Rectal smooth muscle tissue (tissue), 1 donor: Measurements from ENCODE around the gene TNNT3.
"Not testable (repeated sequence)": the region's sequence is repeated elsewhere in the genome, so short reads cannot be mapped to it uniquely, and the experiment has no call there.

Experiments
- H3K27ac ChIP-seq: one replicate; pipeline ENCODE4 v1.7.0; 2013; ENCODE audit warnings: low read depth, low read length, inconsistent platforms
- H3K27me3 ChIP-seq: one replicate; pipeline ENCODE4 v1.7.0; 2013; ENCODE audit warnings: low read length; ENCODE audit not compliant: control insufficient read depth, insufficient read depth
- H3K36me3 ChIP-seq: one replicate; pipeline ENCODE4 v1.7.0; 2013; ENCODE audit warnings: low read length; ENCODE audit not compliant: control insufficient read depth, insufficient read depth
- H3K4me1 ChIP-seq: one replicate; pipeline ENCODE4 v1.7.0; 2013; ENCODE audit warnings: low read length; ENCODE audit not compliant: control insufficient read depth, insufficient read depth
- H3K4me3 ChIP-seq: one replicate; pipeline ENCODE4 v1.7.0; 2013; ENCODE audit warnings: low read length
- H3K9ac ChIP-seq: one replicate; pipeline ENCODE4 v1.7.0; 2013; ENCODE audit warnings: low read length

Gene TNNT3

DNA sequence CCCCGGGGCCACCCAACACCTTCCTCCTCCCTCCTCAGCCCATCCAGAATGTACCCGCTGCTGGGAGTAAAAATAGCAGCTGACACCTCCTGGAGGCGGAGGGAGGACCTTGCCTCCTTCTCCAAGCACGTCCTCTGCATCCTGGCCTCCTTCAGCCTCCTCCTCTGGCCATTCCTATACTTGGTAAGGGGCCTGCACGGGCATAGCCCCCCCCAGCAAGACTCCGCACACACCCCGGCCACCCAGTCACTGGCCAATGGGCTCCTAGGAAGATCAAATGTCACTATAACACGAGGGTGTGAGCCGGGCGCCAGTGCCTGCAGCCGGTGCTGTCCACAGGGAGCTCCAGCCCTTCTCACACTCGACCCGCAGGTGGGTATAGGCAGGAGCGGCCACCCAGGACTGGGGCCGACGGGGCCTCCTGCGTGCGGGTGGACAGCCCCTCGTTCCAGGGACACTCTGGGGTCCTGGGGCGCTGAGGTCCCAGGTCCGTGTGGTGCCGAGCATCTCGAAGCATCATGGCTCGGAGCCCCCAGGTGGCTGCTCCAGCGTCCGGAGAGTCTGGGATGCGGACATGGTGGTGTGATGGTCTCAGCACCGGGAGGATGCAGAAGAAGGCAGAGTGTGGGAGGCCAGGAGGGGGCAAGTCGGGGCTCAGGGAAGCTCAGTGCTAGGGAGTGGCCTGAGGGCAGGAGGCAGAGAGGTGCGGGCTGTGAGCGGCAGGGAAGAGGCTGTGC lies at the start of gene TNNT3:
TSS of gene TNNT3 (plus strand) at position 313 of the 737 bp plus-strand sequence. CDS start 3,172 bp downstream, outside the sequence.
- Histone ChIP-seq H3K27ac (no peak within 1 kb of the TSS), H3K4me1 (no peaks in the 10 kb centered on the region), H3K9ac (no peak within 1 kb of the TSS), H3K27me3 (no peaks in the 10 kb centered on the region), H3K36me3 (no peaks in the 10 kb centered on the region), H3K4me3 (no peak within 1 kb of the TSS)

DNA sequence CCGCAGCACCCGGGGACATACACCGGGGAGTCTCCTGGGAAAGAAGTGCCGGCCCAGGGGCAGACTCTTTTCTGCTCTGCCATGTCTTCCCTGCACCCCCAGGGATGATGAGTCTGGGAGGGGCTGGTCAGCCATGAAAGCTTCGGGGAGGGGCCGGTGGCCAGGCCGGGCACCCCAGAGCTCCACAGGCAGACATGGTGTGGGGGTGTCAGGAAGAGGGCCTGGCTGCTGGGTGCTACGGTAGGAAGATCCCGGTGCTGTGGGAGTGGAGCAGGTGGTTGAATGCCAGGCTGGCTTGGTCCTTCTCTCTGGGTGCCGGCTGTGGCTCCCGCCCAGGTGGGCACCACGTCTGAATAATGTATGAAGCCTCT lies 49.2 kb upstream of the TNNT3 start:
- H3K4me1 ChIP-seq = peaks cover under 1% of the 10 kb centered on the region
- peak overlapping the region; percentile 37 for H3K4me3 ChIP-seq
- peak overlapping the region; percentile 6 for H3K27ac ChIP-seq
- no peaks in the 10 kb centered on the region for H3K36me3 ChIP-seq
- H3K27me3 ChIP-seq = peaks cover 5% of the 10 kb centered on the region
- H3K9ac ChIP-seq = no peak overlapping the region

DNA sequence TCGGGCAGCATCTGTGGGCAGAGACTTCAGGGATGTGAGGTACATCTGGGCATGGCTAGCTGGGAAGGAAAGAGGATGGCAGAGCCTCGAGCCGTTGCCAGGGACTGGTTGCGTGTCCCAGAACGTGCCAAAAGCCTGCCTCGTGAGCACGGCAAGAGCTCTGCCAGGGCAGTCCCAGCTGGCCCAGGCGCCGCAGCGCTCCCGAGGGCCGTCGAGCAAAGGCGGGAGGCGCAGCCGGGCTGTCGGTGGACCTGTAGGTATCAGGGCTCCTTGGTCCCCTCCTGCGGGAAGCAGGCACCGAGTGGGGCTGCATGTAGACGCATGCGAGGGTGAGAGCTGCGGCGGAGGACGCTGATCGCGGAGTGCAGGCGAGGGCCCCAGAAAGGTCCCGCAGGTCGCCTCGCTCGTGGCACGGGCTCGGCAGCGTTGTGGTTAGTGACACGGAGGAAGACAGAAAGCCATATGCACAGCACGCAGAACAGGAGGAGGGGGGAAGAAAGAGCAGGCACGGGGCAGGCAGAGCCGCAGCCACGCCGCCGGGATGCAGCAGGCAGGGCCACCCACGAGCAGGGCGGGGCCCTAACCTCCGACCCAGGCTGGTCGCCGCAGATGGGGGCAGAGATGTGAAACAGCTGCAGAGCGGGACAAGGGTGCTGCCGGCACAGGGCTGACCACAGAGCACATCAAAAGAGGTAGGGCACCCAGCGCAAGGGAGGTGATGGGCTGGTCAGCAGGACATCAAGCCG lies 48.6 kb upstream of the TNNT3 start:
- Histone ChIP-seq H3K36me3 (no peaks in the 10 kb centered on the region), H3K4me1 (no peaks in the 10 kb centered on the region), H3K4me3 (peak overlapping the region; percentile 25), H3K9ac (no peak overlapping the region), H3K27me3 (peaks cover 5% of the 10 kb centered on the region), H3K27ac (peak overlapping the region; percentile 6)

DNA sequence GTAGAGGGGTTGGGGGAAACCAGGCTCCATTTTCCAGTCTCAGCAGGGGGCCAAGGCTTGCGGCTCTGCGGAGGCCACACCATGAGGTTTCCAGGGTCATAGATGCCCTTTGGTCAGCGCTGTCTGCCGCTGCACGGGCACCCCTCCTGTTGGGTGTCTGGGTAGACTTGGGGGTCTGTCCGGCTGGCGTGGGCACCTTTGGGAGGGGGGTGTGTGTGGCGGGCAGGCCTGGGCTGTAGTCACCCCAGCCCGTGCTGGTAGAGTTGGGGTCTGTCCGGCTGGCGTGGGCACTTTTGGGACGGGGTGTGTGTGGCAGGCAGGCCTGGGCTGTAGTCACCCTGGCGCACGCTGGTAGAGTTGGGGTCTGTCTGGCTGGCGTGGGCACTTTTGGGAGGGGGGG lies 48.0 kb upstream of the TNNT3 start:
- Histone ChIP-seq H3K4me3 (peak overlapping the region; percentile 25), H3K9ac (no peak overlapping the region), H3K27me3 (peaks cover 7% of the 10 kb centered on the region), H3K27ac (no peak overlapping the region), H3K4me1 (peaks cover 4% of the 10 kb centered on the region), H3K36me3 (no peaks in the 10 kb centered on the region)

DNA sequence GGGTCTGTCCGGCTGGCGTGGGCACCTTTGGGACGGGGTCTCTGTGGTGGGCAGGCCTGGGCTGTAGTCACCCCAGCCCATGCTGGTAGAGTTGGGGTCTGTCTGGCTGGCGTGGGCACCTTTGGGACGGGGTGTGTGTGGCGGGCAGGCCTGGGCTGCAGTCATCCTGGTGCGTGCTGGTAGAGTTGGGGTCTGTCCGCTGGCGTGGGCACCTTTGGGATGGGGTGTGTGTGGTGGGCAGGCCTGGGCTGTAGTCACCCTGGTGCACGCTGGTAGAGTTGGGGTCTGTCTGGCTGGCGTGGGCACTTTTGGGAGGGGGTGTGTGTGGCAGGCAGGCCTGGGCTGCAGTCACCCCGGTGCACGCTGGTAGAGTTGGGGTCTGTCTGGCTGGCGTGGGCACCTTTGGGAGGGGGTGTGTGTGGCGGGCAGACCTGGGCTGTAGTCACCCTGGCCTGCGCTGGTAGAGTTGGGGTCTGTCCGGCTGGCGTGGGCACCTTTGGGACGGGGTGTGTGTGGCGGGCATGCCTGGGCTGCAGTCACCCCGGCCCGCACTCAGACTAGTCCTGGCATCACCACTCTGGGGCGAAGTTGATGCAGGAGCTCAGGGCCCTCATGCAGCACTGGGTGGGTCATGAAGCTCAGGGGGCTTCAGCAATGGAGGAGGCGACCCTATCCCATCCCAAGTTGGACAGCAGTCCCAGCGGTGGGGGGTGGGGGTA lies 47.1 kb upstream of the TNNT3 start:
- Histone ChIP-seq H3K9ac (no peak overlapping the region), H3K36me3 (no peaks in the 10 kb centered on the region), H3K27me3 (peaks cover 9% of the 10 kb centered on the region), H3K4me1 (peaks cover 8% of the 10 kb centered on the region), H3K27ac (no peak overlapping the region), H3K4me3 (peak overlapping the region; percentile 13)

DNA sequence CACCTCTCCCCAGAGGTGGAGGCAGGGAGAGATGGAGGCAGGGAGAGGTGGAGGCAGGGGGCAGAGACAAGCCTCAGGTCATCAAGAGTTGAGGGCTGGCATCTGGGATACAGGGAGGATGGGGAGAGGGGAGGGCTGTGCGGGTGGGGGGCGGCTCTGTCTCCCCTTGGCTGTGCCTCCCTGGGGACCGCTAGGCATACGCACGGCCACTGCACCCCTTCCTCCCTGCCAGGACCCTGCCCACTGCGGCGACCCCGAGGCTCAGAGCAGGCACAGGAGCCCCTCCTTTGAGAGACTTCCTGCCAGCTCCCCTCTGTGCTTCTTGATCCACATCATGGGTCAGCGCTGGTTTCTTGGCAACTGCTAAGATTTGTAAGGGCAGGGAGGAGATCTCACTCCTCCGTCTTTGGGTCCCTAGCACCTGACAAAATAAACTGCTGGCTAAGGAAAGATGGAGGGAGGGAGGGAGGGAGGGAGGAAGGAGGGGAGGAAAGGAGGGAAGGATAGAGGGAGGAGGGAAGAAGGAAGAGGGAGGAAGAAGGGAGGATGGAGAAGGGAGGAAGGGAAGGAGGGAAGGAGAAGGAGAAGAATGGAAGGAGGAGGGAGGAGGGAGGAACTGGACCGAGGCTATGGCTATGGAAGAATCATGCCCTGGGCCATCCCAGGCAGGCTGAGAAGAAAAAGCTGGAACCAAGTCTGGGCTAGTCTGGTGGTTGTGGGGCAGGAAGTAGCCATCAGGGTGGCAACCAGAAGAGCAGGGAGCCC lies 46.3 kb upstream of the TNNT3 start:
- H3K27me3 ChIP-seq = peaks cover 9% of the 10 kb centered on the region
- H3K27ac ChIP-seq = peak overlapping the region; percentile 30
- H3K4me3 ChIP-seq = no peak overlapping the region
- no peaks in the 10 kb centered on the region for H3K36me3 ChIP-seq
- H3K4me1 ChIP-seq = peaks cover 9% of the 10 kb centered on the region
- no peak overlapping the region for H3K9ac ChIP-seq

DNA sequence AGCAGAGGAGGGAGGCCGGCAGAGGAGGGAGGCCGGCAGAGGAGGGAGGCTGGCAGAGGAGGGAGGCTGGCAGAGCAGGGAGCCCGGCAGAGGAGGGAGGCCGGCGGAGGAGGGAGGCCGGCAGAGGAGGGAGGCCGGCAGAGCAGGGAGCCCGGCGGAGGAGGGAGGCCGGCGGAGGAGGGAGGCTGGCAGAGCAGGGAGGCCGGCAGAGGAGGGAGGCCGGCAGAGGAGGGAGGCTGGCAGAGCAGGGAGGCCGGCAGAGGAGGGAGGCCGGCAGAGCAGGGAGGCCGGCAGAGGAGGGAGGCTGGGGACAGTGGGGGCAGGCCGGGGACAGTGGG lies 45.7 kb upstream of the TNNT3 start:
- H3K27ac ChIP-seq = peak overlapping the region; percentile 30
- not testable (repeated sequence) for H3K4me1 ChIP-seq, H3K36me3 ChIP-seq

DNA sequence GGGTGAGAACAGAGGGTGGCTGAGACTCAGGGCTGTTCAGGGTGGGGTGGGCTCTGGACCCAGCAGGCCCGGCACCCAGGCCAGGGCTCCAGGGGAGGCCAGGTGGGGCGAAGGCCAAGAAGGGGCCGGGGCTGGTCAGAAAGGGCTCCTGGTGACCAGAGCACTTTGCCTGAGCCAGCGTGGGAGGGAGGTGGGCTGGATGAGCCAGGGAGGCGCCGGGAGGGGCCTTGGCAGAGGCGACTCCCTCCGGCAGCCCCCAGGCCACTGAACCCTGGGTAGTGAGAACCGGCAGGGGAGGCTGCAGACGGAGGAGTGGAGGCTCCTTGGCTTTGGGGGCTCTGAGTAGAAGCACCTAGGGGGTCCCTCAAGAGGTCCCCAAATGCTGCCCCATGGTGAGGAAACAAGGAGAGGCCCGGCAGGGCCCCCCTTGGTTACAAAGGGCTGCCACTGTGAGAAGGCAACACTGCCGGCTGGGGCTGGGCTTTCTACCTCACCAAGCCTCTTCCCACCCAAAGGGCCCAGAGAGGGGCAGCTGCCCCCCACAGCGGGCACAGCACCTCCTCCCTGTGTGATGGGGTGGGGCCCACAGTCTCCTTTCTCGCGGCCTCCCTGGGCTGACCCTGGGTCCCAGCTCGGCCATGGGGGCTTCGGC lies 44.9 kb upstream of the TNNT3 start:
- peak overlapping the region; percentile 8 for H3K27ac ChIP-seq
- not testable (repeated sequence) for H3K27me3 ChIP-seq, H3K36me3 ChIP-seq, H3K9ac ChIP-seq, H3K4me1 ChIP-seq, H3K4me3 ChIP-seq

More for the DNA sequence above, 45.7 kb upstream of the TNNT3 start:
- not testable (repeated sequence) for H3K27me3 ChIP-seq, H3K4me3 ChIP-seq, H3K9ac ChIP-seq

DNA sequence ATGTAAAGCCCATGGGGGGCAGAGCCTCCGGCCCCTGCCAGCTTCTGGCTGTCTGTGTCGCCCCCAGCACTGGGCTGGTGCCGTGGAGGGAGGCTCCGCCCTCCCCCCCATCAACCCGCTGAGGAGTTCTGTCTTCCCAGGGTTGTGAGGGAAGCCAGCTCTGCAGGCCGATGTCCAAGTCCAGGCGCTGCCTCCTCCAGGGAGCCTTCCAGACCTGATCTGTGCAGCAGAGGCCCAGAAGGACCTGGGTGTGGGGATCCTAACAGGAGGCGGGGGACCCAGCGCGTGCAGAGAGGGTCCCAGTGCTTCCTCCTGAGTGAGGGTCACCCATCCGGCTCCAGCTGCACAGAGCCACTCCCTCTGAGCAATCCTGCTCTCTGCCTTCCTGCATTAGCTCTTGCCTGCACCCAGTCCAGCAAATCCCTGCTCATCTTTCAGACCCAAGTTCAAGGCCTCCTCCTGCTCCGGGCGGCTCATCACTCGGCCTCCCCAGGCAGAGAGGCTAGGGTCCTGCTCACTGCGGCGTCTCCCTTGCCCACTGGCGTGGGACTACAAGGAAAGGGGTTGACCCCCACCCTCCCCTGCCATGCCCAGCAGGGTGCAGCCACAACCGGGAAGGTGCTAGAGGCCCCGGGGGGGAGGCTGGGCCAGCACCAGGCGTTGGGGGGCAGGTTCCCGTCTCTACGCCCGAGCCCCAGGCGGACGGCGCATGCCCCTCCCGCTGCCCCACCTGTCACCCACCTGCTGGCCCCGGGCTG lies 44.2 kb upstream of the TNNT3 start:
- Histone ChIP-seq H3K9ac (no peak overlapping the region), H3K36me3 (no peaks in the 10 kb centered on the region), H3K27me3 (peaks cover 8% of the 10 kb centered on the region), H3K4me3 (no peak overlapping the region), H3K4me1 (peaks cover 9% of the 10 kb centered on the region), H3K27ac (no peak overlapping the region)

DNA sequence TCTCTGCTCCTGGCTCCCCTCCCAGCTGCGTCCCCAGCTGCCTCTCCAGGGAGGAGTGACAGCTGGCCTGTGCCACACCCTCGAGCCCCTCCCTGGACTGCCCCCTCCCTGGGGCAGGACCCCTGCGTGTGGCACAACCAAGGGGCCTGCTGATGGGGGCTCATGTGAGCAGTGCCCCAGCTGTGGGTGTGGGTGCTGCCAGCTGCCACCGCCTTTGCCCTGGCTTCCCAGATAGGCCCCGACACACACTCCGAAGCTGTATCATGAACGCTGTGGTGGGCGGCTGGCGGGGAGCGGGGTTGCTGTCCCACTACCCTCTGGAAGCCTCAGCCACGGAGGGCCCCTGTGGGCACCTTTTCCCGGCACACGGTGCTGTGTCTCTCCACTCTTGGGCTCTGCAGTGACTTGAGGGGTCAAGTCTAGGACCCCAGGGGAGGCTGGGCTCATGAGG lies 43.6 kb upstream of the TNNT3 start:
- not testable (repeated sequence) for H3K36me3 ChIP-seq, H3K27me3 ChIP-seq, H3K4me3 ChIP-seq, H3K9ac ChIP-seq
- Histone ChIP-seq H3K4me1 (peaks cover 12% of the 10 kb centered on the region), H3K27ac (peak overlapping the region; percentile 15)

DNA sequence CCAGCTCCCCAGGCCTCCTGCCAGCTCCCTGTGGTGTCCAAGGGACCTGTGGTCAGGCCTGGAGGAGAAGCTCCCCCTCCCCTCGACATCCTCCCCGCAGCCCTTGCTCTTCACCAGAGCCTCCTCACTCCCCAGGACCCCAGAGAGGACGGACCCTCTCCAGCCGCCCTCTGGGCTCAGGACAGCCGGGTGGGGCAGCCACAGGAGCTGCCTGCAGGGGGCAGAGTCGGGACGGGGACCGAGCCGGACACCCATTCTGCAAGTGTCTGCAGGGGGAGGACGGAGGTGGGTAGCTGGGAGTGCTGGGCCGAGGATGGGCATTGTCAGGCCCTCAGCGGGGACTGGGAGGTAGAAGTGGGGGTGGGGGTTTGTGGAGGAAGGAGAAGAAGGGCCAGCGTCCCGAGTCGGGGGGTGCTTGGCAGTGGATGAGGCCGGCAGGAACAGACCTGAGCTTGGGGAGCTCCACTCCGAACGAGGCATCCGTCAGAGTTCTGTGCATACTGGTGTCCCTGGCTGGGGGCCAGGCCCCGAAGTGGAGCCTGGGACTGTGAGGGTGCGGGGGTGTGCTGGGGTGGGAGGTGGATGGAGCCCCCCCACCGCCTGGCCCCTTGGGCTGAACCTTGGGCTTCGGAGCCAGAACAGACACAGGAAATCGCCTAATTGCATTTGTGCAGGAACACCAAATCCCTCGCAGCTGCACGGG lies 43.0 kb upstream of the TNNT3 start:
- H3K4me3 ChIP-seq = peak overlapping the region; percentile 46
- no peak overlapping the region for H3K9ac ChIP-seq
- H3K4me1 ChIP-seq = peaks cover 15% of the 10 kb centered on the region
- no peaks in the 10 kb centered on the region for H3K36me3 ChIP-seq
- peak overlapping the region; percentile 15 for H3K27ac ChIP-seq
- H3K27me3 ChIP-seq = peaks cover 4% of the 10 kb centered on the region
